Urothelium cell line (cell line): Measurements from ENCODE around the gene ACP1.

Experiments
- DNase-seq: peaks from one replicate; pipeline ENCODE4 v3.0.0; 2011; ENCODE audit warnings: low spot score, mixed read lengths
- FAIRE-seq: peaks from 2 replicates; lab custom pipeline; 2011; peaks lifted over from hg19 to GRCh38; lab: Jason Lieb, UNC

The ACP1 gene

GRCh38 chr2:264493-265468 is at the start of gene ACP1:
TSS of gene ACP1 (plus strand) at chr2:264947. CDS start at chr2:264965, 18 bp downstream.
- DNase-seq (peak; percentile 94), FAIRE-seq (peak; percentile 69)

GRCh38 chr2:216068-216467 is 48.7 kb upstream of the ACP1 start:
- DNase-seq (no peak), FAIRE-seq (no peak)

- DNase-seq = no peak
Measured at GRCh38 chr2:223451-223850, 41.3 kb upstream of the ACP1 start.

GRCh38 chr2:223971-224760 is 40.6 kb upstream of the ACP1 start:
- FAIRE-seq (no peak), DNase-seq (no peak)

More at GRCh38 chr2:223451-223850, 41.3 kb upstream of the ACP1 start:
- FAIRE-seq = no peak

GRCh38 chr2:228115-228514 is 36.6 kb upstream of the ACP1 start:
- DNase-seq (no peak), FAIRE-seq (no peak)

- FAIRE-seq = no peak
Measured at GRCh38 chr2:228518-229278, 36.0 kb upstream of the ACP1 start.

GRCh38 chr2:231521-232185 is 33.1 kb upstream of the ACP1 start:
- DNase-seq (no peak), FAIRE-seq (no peak)

More at GRCh38 chr2:228518-229278, 36.0 kb upstream of the ACP1 start:
- no peak for DNase-seq

GRCh38 chr2:233030-233429 is 31.7 kb upstream of the ACP1 start:
- no peak for DNase-seq
- no peak for FAIRE-seq

GRCh38 chr2:234421-234820 is 30.3 kb upstream of the ACP1 start:
- no peak for DNase-seq
- FAIRE-seq = no peak

GRCh38 chr2:236993-237539 is 27.7 kb upstream of the ACP1 start:
- FAIRE-seq (no peak), DNase-seq (no peak)

- DNase-seq (no peak), FAIRE-seq (no peak)
Measured at GRCh38 chr2:237878-238277, 26.9 kb upstream of the ACP1 start.

GRCh38 chr2:238431-238830 is 26.3 kb upstream of the ACP1 start:
- FAIRE-seq (no peak), DNase-seq (no peak)

- DNase-seq (no peak), FAIRE-seq (no peak)
Measured at GRCh38 chr2:238869-239268, 25.9 kb upstream of the ACP1 start.

- FAIRE-seq (no peak), DNase-seq (no peak)
Measured at GRCh38 chr2:244547-244946, 20.2 kb upstream of the ACP1 start.

GRCh38 chr2:246489-247144 is 18.1 kb upstream of the ACP1 start:
- peak; percentile 6 for DNase-seq
- no peak for FAIRE-seq

GRCh38 chr2:248724-249123 is 16.0 kb upstream of the ACP1 start:
- DNase-seq (no peak), FAIRE-seq (no peak)

- no peak for FAIRE-seq
Measured at GRCh38 chr2:249538-250042, 15.2 kb upstream of the ACP1 start.

GRCh38 chr2:252001-252602 is 12.6 kb upstream of the ACP1 start:
- DNase-seq (no peak), FAIRE-seq (no peak)

More at GRCh38 chr2:249538-250042, 15.2 kb upstream of the ACP1 start:
- DNase-seq = no peak

- DNase-seq = no peak
- no peak for FAIRE-seq
Measured at GRCh38 chr2:253202-253638, 11.5 kb upstream of the ACP1 start.
